T-cell (primary cell): ENCODE measurements around the gene REXO2. TPM values are rescaled to one million over a fixed set of nuclear protein-coding genes. Genes with fewer than 3 reads are reported as not detected.

Source experiments
- ATAC-seq, 4 experiments: fragments of 200-7000 bp in 3 of 4; fragments of 150-1000 bp in 1 of 4; cut with Tn5 transposase; replicated peaks in 1 of 4; 1 replicate in 3 of 4; 2 replicates in 1 of 4; pipeline ENCODE4 v1.10.0; 2021; ENCODE audit warnings: moderate library complexity in 3 of 4, mild to moderate bottlenecking in 2 of 4, moderate number of reproducible peaks in 1 of 4
- CTCF ChIA-PET, 2 donors: fragments of 300-600 bp; sonication (Branson Sonifier 250); formaldehyde crosslinking; loops; one replicate each; lab custom pipeline; 2022; ENCODE audit warnings: antibody characterized with exemption in 2 of 2; lab: Charles Lee
- POLR2A ChIA-PET, 2 donors: fragments of 300-600 bp; sonication (Branson Sonifier 250); formaldehyde crosslinking; loops; one replicate each; lab custom pipeline; 2022; ENCODE audit warnings: antibody characterized with exemption in 2 of 2; lab: Charles Lee
- DNase-seq, 35 experiments: peaks; one replicate each; pipeline versions ENCODE4 v3.0.0 to v3.0.0-alpha.2; 2013 to 2023
- H3K27ac ChIP-seq: one replicate; pipeline ENCODE4 v1.5.1; 2013; ENCODE audit warnings: low read length
- H3K27me3 ChIP-seq, 2 experiments: replicated peaks in 1 of 2; 1 replicate in 1 of 2; 2 replicates in 1 of 2; pipeline versions ENCODE4 v1.6.1 to v1.7.0; 2013; ENCODE audit warnings: low read length in 1 of 2, mixed read lengths in 1 of 2; ENCODE audit not compliant: control insufficient read depth in 2 of 2, insufficient read depth in 2 of 2; ENCODE audit errors: extremely low read depth in 1 of 2
- H3K36me3 ChIP-seq, 2 donors: 1 replicate in 1 of 2; 2 replicates in 1 of 2; pipeline versions ENCODE4 v1.6.1 to v1.7.0; 2013; ENCODE audit warnings: low read length in 1 of 2; ENCODE audit not compliant: control insufficient read depth in 2 of 2, insufficient read depth in 1 of 2; ENCODE audit errors: extremely low read depth in 1 of 2
- H3K4me1 ChIP-seq, 2 experiments: 1 replicate in 1 of 2; 2 replicates in 1 of 2; pipeline versions ENCODE4 v1.6.1 to v1.7.0; 2013; ENCODE audit warnings: low read length in 2 of 2, mixed read lengths in 1 of 2; ENCODE audit not compliant: insufficient read depth in 2 of 2, control insufficient read depth in 1 of 2; ENCODE audit errors: extremely low read depth in 1 of 2
- H3K4me3 ChIP-seq, 2 donors: 1 replicate in 1 of 2; 2 replicates in 1 of 2; pipeline versions ENCODE4 v1.5.1 to v1.7.0; 2013; ENCODE audit warnings: mild to moderate bottlenecking in 2 of 2, low read length in 1 of 2, moderate library complexity in 1 of 2; ENCODE audit not compliant: control insufficient read depth in 1 of 2; ENCODE audit errors: extremely low read depth in 1 of 2
- H3K9me3 ChIP-seq: 2 replicates; pipeline ENCODE4 v1.7.0; 2013
- H3K27ac Mint-ChIP-seq, 2 donors: one replicate each; pipeline ENCODE4 v1.8.0; 2020 to 2021; ENCODE audit warnings: mild to moderate bottlenecking in 2 of 2, mixed read lengths in 2 of 2
- H3K27me3 Mint-ChIP-seq, 2 donors: one replicate each; pipeline ENCODE4 v1.8.0; 2021 to 2022; ENCODE audit warnings: mixed read lengths in 2 of 2
- H3K36me3 Mint-ChIP-seq: one replicate; pipeline ENCODE4 v1.8.0; 2021; ENCODE audit warnings: mixed read lengths
- H3K4me1 Mint-ChIP-seq, 3 donors: one replicate each; pipeline ENCODE4 v1.8.0; 2020 to 2022; ENCODE audit warnings: mixed read lengths in 3 of 3, mild to moderate bottlenecking in 1 of 3
- H3K4me3 Mint-ChIP-seq, 3 donors: one replicate each; pipeline ENCODE4 v1.8.0; 2020 to 2022; ENCODE audit warnings: mild to moderate bottlenecking in 3 of 3, mixed read lengths in 3 of 3, moderate library complexity in 3 of 3
- H3K9me3 Mint-ChIP-seq, 3 donors: one replicate each; pipeline ENCODE4 v1.8.0; 2020 to 2022; ENCODE audit warnings: mixed read lengths in 3 of 3
- WGBS: methylation state at CpG from one replicate; pipeline ENCODE4 v1.1.5; 2013; ENCODE audit warnings: missing lambda C conversion rate; ENCODE audit not compliant: insufficient coverage; 5-methylcytosine and 5-hydroxymethylcytosine counted together
- total RNA-seq, 35 experiments: library from RNA in 6 of 35; stranded (reverse) in 6 of 35; fragments of 120-200 nt in 1 of 35; gene quantifications; one replicate each; pipeline versions ENCODE4 v1.2.1 to v1.2.4 and lab custom pipeline; 2013 to 2026

REXO2 gene
- total RNA-seq, 5 donors from 2014 or later (not counting 1 experiment from before 2014, with no cell fraction given): 30.1 to 73.9 (median 63.6) TPM

DNA sequence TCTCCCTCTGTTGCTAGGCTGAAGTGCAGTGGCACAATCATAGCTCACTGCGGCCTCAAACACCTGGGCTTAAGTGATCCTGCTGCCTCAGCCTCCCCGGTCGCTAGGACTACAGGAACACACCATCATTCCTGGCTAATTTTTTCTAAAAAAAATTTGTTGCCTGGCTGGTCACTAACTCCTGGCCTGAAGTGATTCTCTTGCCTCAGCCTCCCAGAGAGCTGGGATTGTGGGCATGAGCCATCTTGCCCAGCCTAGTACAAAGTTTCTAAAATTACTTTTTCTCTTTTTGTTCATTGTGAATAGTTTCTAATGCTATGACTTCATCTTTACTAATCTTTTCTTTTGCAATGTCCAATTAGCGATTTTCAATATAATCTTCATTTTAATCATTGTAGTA, 26.3 kb upstream of the REXO2 start:
- DNase-seq (no peak), ATAC-seq (no peak)
- Mint-ChIP-seq H3K9me3 (no peaks in the 10 kb centered on the region), H3K4me3 (no peak overlapping the region), H3K27me3 (no peaks in the 10 kb centered on the region), H3K27ac (no peak overlapping the region), H3K4me1 (no peaks in the 10 kb centered on the region), H3K36me3 (peaks cover 9% of the 10 kb centered on the region)
- H3K4me1 ChIP-seq: no peaks in the 10 kb centered on the region
- ChIA-PET POLR2A (no interaction called here), CTCF (no interaction called here)
- no peaks in the 10 kb centered on the region for H3K27me3 ChIP-seq
- no CpG with 5 or more reads among the region's 4 CpGs for WGBS
- H3K27ac ChIP-seq: no peak overlapping the region
- no peaks in the 10 kb centered on the region for H3K9me3 ChIP-seq
- H3K36me3 ChIP-seq: peaks cover 0 to 22% of the 10 kb centered on the region in 2 donors
- H3K4me3 ChIP-seq: no peak overlapping the region

DNA sequence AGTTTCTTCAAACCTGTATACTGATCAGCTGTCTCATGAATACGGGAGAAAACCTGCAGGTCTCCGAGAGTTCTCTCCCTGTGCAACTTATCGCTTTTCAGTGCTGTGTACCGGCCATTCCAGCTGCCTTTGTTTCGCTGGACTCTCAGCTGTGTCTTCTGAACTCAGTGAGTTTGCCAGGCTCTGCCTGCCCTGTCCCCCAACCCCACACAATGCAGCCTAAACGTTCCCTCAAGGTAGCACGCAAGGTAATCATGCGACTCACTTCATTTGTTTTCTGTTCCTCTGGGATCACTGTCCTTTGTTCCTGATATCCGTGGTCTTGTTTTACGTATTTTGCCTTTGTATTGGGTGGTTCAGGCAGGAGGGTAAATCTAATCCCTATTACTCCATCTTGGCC, 25.3 kb upstream of the REXO2 start:
- H3K36me3 ChIP-seq: peaks cover 0 to 18% of the 10 kb centered on the region in 2 donors
- H3K4me3 ChIP-seq: no peak overlapping the region
- no peaks in the 10 kb centered on the region for H3K27me3 ChIP-seq
- no peak for DNase-seq
- ChIA-PET CTCF (no interaction called here), POLR2A (no interaction called here)
- no peak for ATAC-seq
- no peaks in the 10 kb centered on the region for H3K4me1 Mint-ChIP-seq
- H3K27me3 Mint-ChIP-seq: no peaks in the 10 kb centered on the region
- no peak overlapping the region for H3K4me3 Mint-ChIP-seq
- H3K9me3 ChIP-seq: no peaks in the 10 kb centered on the region
- H3K9me3 Mint-ChIP-seq: no peaks in the 10 kb centered on the region
- H3K27ac ChIP-seq: no peak overlapping the region
- H3K4me1 ChIP-seq: no peaks in the 10 kb centered on the region
- no peak overlapping the region for H3K27ac Mint-ChIP-seq
- H3K36me3 Mint-ChIP-seq: peaks cover 7% of the 10 kb centered on the region
- 98% methylated on average over 5 of the region's 10 CpGs for WGBS

GRCh38 chr11:114416441-114416961, 22.8 kb upstream of the REXO2 start:
- Mint-ChIP-seq H3K9me3 (no peaks in the 10 kb centered on the region), H3K4me1 (no peaks in the 10 kb centered on the region), H3K4me3 (no peak overlapping the region), H3K27ac (no peak overlapping the region), H3K36me3 (no peaks in the 10 kb centered on the region), H3K27me3 (no peaks in the 10 kb centered on the region)
- ATAC-seq (no peak), DNase-seq (no peak)
- ChIA-PET CTCF (no interaction called here), POLR2A (interaction anchor here in 1 of 2 donors (0.6 kb wide), 1 partner anchor 270 kb away, joined by 6 read pairs; no protein-coding TSS in a partner anchor)
- no peak overlapping the region for H3K4me3 ChIP-seq
- H3K4me1 ChIP-seq: no peaks in the 10 kb centered on the region
- no peak overlapping the region for H3K27ac ChIP-seq
- no peaks in the 10 kb centered on the region for H3K27me3 ChIP-seq
- H3K9me3 ChIP-seq: no peaks in the 10 kb centered on the region
- H3K36me3 ChIP-seq: peaks cover 0 to 3% of the 10 kb centered on the region in 2 donors

DNA sequence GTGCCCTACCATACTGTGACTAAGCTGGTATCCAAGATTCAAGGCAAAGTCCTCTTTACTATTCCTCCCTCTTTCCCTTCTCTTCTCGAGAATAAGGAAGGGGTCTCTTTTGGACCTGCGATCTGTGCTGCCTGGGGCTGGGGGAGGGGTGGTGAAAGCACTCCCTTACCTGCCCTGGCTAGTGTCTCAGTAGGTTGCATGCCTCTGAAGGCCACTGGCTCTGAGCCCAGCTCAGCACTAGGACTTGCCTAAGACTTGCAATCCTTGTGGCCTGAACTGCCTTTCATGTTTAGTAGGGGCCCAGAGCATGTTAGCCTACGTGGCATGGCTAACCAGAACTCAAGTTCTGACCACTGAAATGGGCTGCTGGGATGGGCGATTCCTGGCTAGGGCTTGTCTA, 13.0 kb upstream of the REXO2 start:
- Mint-ChIP-seq H3K9me3 (peaks cover 4 to 17% (median 11%) of the 10 kb centered on the region in 3 donors), H3K4me1 (no peaks in the 10 kb centered on the region), H3K36me3 (no peaks in the 10 kb centered on the region), H3K27ac (no peak overlapping the region), H3K27me3 (no peaks in the 10 kb centered on the region), H3K4me3 (no peak overlapping the region)
- POLR2A ChIA-PET: no interaction called here
- Histone ChIP-seq H3K9me3 (no peaks in the 10 kb centered on the region), H3K27me3 (no peaks in the 10 kb centered on the region), H3K36me3 (no peaks in the 10 kb centered on the region), H3K4me1 (no peaks in the 10 kb centered on the region), H3K27ac (no peak overlapping the region), H3K4me3 (no peak overlapping the region)
- ATAC-seq: no peak
- CTCF ChIA-PET: no interaction called here
- no peak for DNase-seq
- WGBS: 92% methylated on average over 3 of the region's 4 CpGs

GRCh38 chr11:114430290-114430689, 9.0 kb upstream of the REXO2 start:
- Histone ChIP-seq H3K27me3 (no peaks in the 10 kb centered on the region), H3K27ac (no peak overlapping the region), H3K4me3 (no peak overlapping the region), H3K36me3 (no peaks in the 10 kb centered on the region), H3K9me3 (no peaks in the 10 kb centered on the region), H3K4me1 (no peaks in the 10 kb centered on the region)
- H3K4me3 Mint-ChIP-seq: no peak overlapping the region
- ATAC-seq (no peak), DNase-seq (no peak)
- no peaks in the 10 kb centered on the region for H3K4me1 Mint-ChIP-seq
- H3K36me3 Mint-ChIP-seq: peaks cover 5% of the 10 kb centered on the region
- CTCF ChIA-PET: no interaction called here
- POLR2A ChIA-PET: no interaction called here
- no peaks in the 10 kb centered on the region for H3K9me3 Mint-ChIP-seq
- no peak overlapping the region for H3K27ac Mint-ChIP-seq
- no peaks in the 10 kb centered on the region for H3K27me3 Mint-ChIP-seq

- Mint-ChIP-seq H3K27me3 (no peaks in the 10 kb centered on the region), H3K27ac (no peak overlapping the region), H3K9me3 (no peaks in the 10 kb centered on the region), H3K4me1 (no peaks in the 10 kb centered on the region), H3K36me3 (peaks cover 5% of the 10 kb centered on the region), H3K4me3 (no peak overlapping the region)
- DNase-seq: no peak
- no peaks in the 10 kb centered on the region for H3K36me3 ChIP-seq
- H3K9me3 ChIP-seq: no peaks in the 10 kb centered on the region
- H3K4me1 ChIP-seq: no peaks in the 10 kb centered on the region
- CTCF ChIA-PET: no interaction called here
- H3K27ac ChIP-seq: no peak overlapping the region
- POLR2A ChIA-PET: no interaction called here
- H3K4me3 ChIP-seq: no peak overlapping the region
- H3K27me3 ChIP-seq: no peaks in the 10 kb centered on the region
- WGBS: no CpG with 5 or more reads among the region's 3 CpGs
- no peak for ATAC-seq
Measured at GRCh38 chr11:114432893-114433292, 6.4 kb upstream of the REXO2 start.

DNA sequence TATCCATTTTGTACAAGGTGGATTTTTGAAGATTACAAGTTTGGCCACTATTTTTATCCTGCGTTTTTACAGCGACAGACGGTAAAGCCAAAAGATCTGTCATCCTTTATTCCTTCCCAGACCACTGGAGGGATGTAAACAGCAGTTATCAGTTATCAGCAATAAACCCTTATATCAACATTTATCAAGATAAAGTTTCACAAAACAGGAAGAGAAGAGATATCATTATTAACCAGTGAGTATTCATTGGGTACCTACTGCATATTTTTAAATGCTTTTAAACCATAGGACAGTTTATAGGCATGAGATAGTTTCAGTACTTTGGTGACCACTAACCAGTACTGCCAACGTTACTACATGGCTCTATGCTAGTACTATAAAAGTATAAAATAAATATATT, 5.9 kb upstream of the REXO2 start:
- CTCF ChIA-PET: no interaction called here
- Histone ChIP-seq H3K27me3 (no peaks in the 10 kb centered on the region), H3K36me3 (no peaks in the 10 kb centered on the region), H3K27ac (no peak overlapping the region), H3K9me3 (no peaks in the 10 kb centered on the region), H3K4me3 (no peak overlapping the region), H3K4me1 (peaks cover 0 to under 1% of the 10 kb centered on the region in 2 experiments)
- peaks cover 0 to 2% (median under 1%) of the 10 kb centered on the region in 3 donors for H3K4me1 Mint-ChIP-seq
- H3K36me3 Mint-ChIP-seq: peaks cover 5% of the 10 kb centered on the region
- ATAC-seq (no peak), DNase-seq (no peak)
- H3K9me3 Mint-ChIP-seq: no peaks in the 10 kb centered on the region
- no peak overlapping the region for H3K4me3 Mint-ChIP-seq
- H3K27me3 Mint-ChIP-seq: no peaks in the 10 kb centered on the region
- POLR2A ChIA-PET: no interaction called here
- WGBS: no CpG with 5 or more reads among the region's 4 CpGs
- no peak overlapping the region for H3K27ac Mint-ChIP-seq
